Measurements from ENCODE around the gene FAT3. TPM values are rescaled to one million over a fixed set of nuclear protein-coding genes. Genes with fewer than 3 reads are reported as not detected.

Gene FAT3
- total and polyA plus RNA-seq, 2 of the 13 experiments (the other 11 are each of a cell fraction or from before 2014, with no cell fraction given), result not detected

- H3K36me3 ChIP-seq (replicated peaks in 1 of 2; ENCODE audit: control insufficient read depth in 1 of 2, insufficient read depth in 2 of 2, low read length in 2 of 2), result no peaks in the 10 kb centered on the region
These were observed 2.7 kb downstream of the FAT3 start for GRCh38 chr11:92227230-92227814.

GRCh38 chr11:92227959-92228935, 3.6 kb downstream of the FAT3 start:
- DNase-seq (ENCODE audit: low spot score) (no peak), FAIRE-seq (no peak), ATAC-seq (no peak)
- Histone ChIP-seq H3K36me3 (replicated peaks in 1 of 2; ENCODE audit: control insufficient read depth in 1 of 2, insufficient read depth in 2 of 2, low read length in 2 of 2) (no peaks in the 10 kb centered on the region), H3K27ac (ENCODE audit: extremely low read length, insufficient read depth, low read length) (no peak overlapping the region), H3K9ac (ENCODE audit: insufficient read depth, low read depth, low read length) (no peak overlapping the region), H3K4me2 (ENCODE audit: low read depth, low read length) (no peak overlapping the region), H4K20me1 (ENCODE audit: insufficient read depth, low read length) (no peaks in the 10 kb centered on the region), H3K4me3 (replicated peaks in 1 of 3; ENCODE audit: insufficient read depth in 1 of 3, low read depth in 2 of 3, low read length in 3 of 3) (no peak overlapping the region), H3K79me2 (ENCODE audit: insufficient read depth, low read length) (no peaks in the 10 kb centered on the region), H3K27me3 (ENCODE audit: control insufficient read depth in 1 of 2, insufficient read depth in 2 of 2, low read length in 2 of 2) (peaks cover 5 to 34% of the 10 kb centered on the region in 2 experiments; a peak in 4 of 5 replicates), H3K4me1 (ENCODE audit: insufficient read depth, low read length) (no peaks in the 10 kb centered on the region), H2AFZ (ENCODE audit: low read length) (no peak overlapping the region), H3K9me3 (ENCODE audit: low read length) (no peaks in the 10 kb centered on the region)
- in situ Hi-C loops (cut with HindIII; ENCODE audit: extremely low pct_ligation_motif_present, low pct_unique_long_range_greater_than_20kb), result no loop called here
- intact Hi-C loops (cut with micrococcal nuclease; ENCODE audit: unreplicated experiment), result no loop called here
- POLR2A ChIA-PET, result no interaction called here
- CTCF ChIA-PET (ENCODE audit: low intra/inter-chr PET ratio, low total read pairs), result no interaction called here
- no TSS peak for BruUV-seq (replicated peaks)
- WGBS (ENCODE audit: low lambda C conversion rate), result 2% methylated on average over 6 of the region's 6 CpGs
- no peak for TF ChIP-seq CBX5 (CRISPR knock-in tag; IDR thresholded peaks at IDR 0.05; ENCODE audit: borderline replicate concordance)
- no peak for TF ChIP-seq RFX5 (IDR thresholded peaks at IDR 0.05; ENCODE audit: low read depth, low read length)
- TF ChIP-seq LCORL (IDR thresholded peaks at IDR 0.05), result no peak
- no peak for TF ChIP-seq LCORL (CRISPR knock-in tag; IDR thresholded peaks at IDR 0.05)
- TF ChIP-seq KAT8 (CRISPR knock-in tag; IDR thresholded peaks at IDR 0.05), result no peak
- TF ChIP-seq ISL2 (CRISPR knock-in tag; IDR thresholded peaks at IDR 0.05), result no peak
- no peak for TF ChIP-seq HOXA5 (CRISPR knock-in tag; IDR thresholded peaks at IDR 0.05)
- TF ChIP-seq KDM5B (CRISPR knock-in tag; IDR thresholded peaks at IDR 0.05; ENCODE audit: borderline replicate concordance), result no peak
- TF ChIP-seq HOXD1 (CRISPR knock-in tag; IDR thresholded peaks at IDR 0.05), result no peak
- no peak for TF ChIP-seq ZNF550 (CRISPR knock-in tag; IDR thresholded peaks at IDR 0.05; ENCODE audit: borderline replicate concordance)
- TF ChIP-seq ZNF770 (CRISPR knock-in tag; IDR thresholded peaks at IDR 0.05), result no peak
- no peak for TF ChIP-seq PRMT3 (CRISPR knock-in tag; IDR thresholded peaks at IDR 0.05; ENCODE audit: borderline replicate concordance, low read depth)
- TF ChIP-seq ZC3H13 (CRISPR knock-in tag; IDR thresholded peaks at IDR 0.05), result no peak

More at GRCh38 chr11:92227230-92227814, 2.7 kb downstream of the FAT3 start:
- 9% methylated on average over 13 of the region's 13 CpGs for WGBS (ENCODE audit: low lambda C conversion rate)
- peaks cover 5 to 34% of the 10 kb centered on the region in 2 experiments; a peak in 4 of 5 replicates for H3K27me3 ChIP-seq (ENCODE audit: control insufficient read depth in 1 of 2, insufficient read depth in 2 of 2, low read length in 2 of 2)
- ATAC-seq (no peak), DNase-seq (ENCODE audit: low spot score) (no peak), FAIRE-seq (no peak)
- H3K4me3 ChIP-seq (replicated peaks in 1 of 3; ENCODE audit: insufficient read depth in 1 of 3, low read depth in 2 of 3, low read length in 3 of 3), result no peak overlapping the region
- intact Hi-C loops (cut with micrococcal nuclease; ENCODE audit: unreplicated experiment) (no loop called here), in situ Hi-C loops (cut with HindIII; ENCODE audit: extremely low pct_ligation_motif_present, low pct_unique_long_range_greater_than_20kb) (no loop called here)
- no peak overlapping the region for H3K4me2 ChIP-seq (ENCODE audit: low read depth, low read length)
- no peaks in the 10 kb centered on the region for H3K9me3 ChIP-seq (ENCODE audit: low read length)
- H3K9ac ChIP-seq (ENCODE audit: insufficient read depth, low read depth, low read length), result no peak overlapping the region
- H4K20me1 ChIP-seq (ENCODE audit: insufficient read depth, low read length), result no peaks in the 10 kb centered on the region
- H3K79me2 ChIP-seq (ENCODE audit: insufficient read depth, low read length), result no peaks in the 10 kb centered on the region
- CTCF ChIA-PET (ENCODE audit: low intra/inter-chr PET ratio, low total read pairs), result no interaction called here
- no peak overlapping the region for H3K27ac ChIP-seq (ENCODE audit: extremely low read length, insufficient read depth, low read length)
- POLR2A ChIA-PET, result no interaction called here
- no peak overlapping the region for H2AFZ ChIP-seq (ENCODE audit: low read length)
- BruUV-seq (replicated peaks), result no TSS peak
- TF ChIP-seq SRSF4 (IDR thresholded peaks at IDR 0.05; ENCODE audit: low read depth, low read length, poor library complexity, severe bottlenecking) (no peak), ZNF430 (CRISPR knock-in tag; IDR thresholded peaks at IDR 0.05) (no peak), ZNF83 (CRISPR knock-in tag; IDR thresholded peaks at IDR 0.05; ENCODE audit: borderline replicate concordance) (no peak), PAX8 (CRISPR knock-in tag; IDR thresholded peaks at IDR 0.05; ENCODE audit: borderline replicate concordance) (no peak), NCOA2 (CRISPR knock-in tag; IDR thresholded peaks at IDR 0.05) (no peak), HDAC1 (CRISPR knock-in tag; IDR thresholded peaks at IDR 0.05) (no peak), EZH2 (conservative IDR thresholded peaks at IDR 0.05; ENCODE audit: low read depth, low read length) (no peak), CENPX (CRISPR knock-in tag; IDR thresholded peaks at IDR 0.05) (no peak), NPAS2 (CRISPR knock-in tag; IDR thresholded peaks at IDR 0.05; ENCODE audit: borderline replicate concordance) (no peak)
- H3K4me1 ChIP-seq (ENCODE audit: insufficient read depth, low read length), result no peaks in the 10 kb centered on the region
